Measurements from ENCODE around the gene WDR89. TPM values are rescaled to one million over a fixed set of nuclear protein-coding genes. Genes with fewer than 3 reads are reported as not detected.
"Not testable (repeated sequence)": the region's sequence is repeated elsewhere in the genome, so short reads cannot be mapped to it uniquely, and the experiment has no call there.

Gene WDR89
- total RNA-seq, 1 experiment from 2014 or later, result 14.7 TPM

GRCh38 chr14:63656194-63656593, 14.5 kb upstream of the WDR89 start:
- DNase-seq (ENCODE audit: low spot score), result no peak
- in situ Hi-C loops (cut with HindIII; ENCODE audit: low sequenced_read_pairs), result no loop called here

DNA sequence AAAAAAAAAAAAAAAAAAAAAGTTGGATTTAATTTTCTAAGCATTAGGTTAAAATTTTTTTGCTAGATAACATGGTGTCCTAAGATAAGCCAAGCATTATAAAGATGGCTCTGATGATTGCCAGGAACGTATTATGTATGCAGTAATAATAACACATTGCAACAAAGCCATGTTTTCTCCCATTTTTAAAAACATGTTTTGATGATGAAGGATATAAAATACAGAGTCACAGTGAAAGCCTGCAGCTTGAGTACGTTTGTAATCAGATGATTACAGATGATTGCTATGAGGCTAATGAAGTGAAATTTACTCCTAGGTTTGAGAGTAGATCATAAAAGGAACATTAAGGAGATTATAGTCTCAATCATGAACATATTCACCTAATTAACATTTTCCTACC, 13.3 kb upstream of the WDR89 start:
- in situ Hi-C loops (cut with HindIII; ENCODE audit: low sequenced_read_pairs), result no loop called here
- no peak for DNase-seq (ENCODE audit: low spot score)

DNA sequence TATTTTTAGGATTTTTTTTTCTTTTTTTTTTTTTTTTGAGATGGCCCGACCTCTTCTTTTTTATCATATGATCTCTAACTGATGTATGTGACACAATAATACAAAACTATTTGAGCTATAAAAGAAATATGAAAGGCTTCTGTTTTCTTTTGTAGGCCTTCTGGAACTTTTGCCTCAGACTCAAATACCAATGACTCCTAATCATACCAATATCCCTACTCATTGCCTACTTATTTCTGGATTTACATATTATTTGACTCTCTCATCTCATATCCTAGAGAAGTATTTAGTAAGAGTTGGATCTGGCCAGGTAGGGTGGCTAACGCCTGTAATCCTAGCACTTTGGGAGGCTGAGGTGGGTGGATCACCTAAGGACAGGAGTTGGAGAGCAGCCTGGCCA, 12.7 kb upstream of the WDR89 start:
- DNase-seq (ENCODE audit: low spot score), result no peak
- in situ Hi-C loops (cut with HindIII; ENCODE audit: low sequenced_read_pairs), result no loop called here

GRCh38 chr14:63652406-63652805, 10.7 kb upstream of the WDR89 start:
- no peak for DNase-seq (ENCODE audit: low spot score)
- in situ Hi-C loops (cut with HindIII; ENCODE audit: low sequenced_read_pairs), result no loop called here

GRCh38 chr14:63650256-63650952, 8.7 kb upstream of the WDR89 start:
- in situ Hi-C loops (cut with HindIII; ENCODE audit: low sequenced_read_pairs), result no loop called here
- no peak for DNase-seq (ENCODE audit: low spot score)

GRCh38 chr14:63647696-63648410, 6.2 kb upstream of the WDR89 start:
- DNase-seq (ENCODE audit: low spot score), result no peak
- in situ Hi-C loops (cut with HindIII; ENCODE audit: low sequenced_read_pairs), result no loop called here

DNA sequence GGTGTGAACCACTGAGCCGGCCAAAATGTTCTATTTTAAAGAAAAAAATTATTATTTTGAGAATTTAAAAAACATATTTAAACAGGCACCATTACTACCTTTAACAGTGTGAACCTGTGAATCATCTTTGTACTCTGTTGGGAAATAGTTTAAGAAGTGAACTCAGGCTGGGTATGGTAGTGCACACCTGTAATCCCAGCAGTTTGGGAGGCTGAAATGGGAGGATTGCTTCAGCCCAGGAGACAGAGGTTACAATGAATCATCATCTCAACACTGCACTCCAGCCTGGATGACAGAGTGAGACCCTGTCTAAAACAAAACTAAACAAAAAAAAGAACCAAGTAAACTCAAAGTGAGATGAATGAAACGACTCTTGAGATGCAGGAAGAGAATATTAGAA, 3.1 kb upstream of the WDR89 start:
- DNase-seq (ENCODE audit: low spot score), result no peak
- in situ Hi-C loops (cut with HindIII; ENCODE audit: low sequenced_read_pairs), result no loop called here

GRCh38 chr14:63642656-63643382, 1.1 kb upstream of the WDR89 start:
- in situ Hi-C loops (cut with HindIII; ENCODE audit: low sequenced_read_pairs), result no loop called here
- DNase-seq (ENCODE audit: low spot score), result no peak

DNA sequence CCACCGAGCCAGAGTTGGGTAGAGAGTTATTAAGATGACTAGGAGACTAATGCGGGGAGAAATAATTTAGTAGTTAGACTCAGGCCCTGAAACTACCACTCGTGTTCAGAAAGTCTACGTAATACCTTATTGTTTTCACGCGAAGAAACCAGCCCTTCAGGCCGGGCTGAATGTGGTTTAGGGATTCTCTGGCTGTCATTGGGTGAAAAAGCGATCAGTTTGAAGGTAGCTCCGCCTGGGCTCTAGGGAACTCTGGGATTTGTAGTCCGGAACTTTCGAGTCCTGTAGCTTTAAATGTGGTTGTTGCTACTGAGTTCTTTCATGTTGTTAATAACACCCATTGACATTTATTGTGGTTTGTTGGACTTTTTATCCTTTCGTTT, 549 bp upstream of the WDR89 start:
- in situ Hi-C loops (cut with HindIII; ENCODE audit: low sequenced_read_pairs), result no loop called here
- peak; percentile 99 for DNase-seq (ENCODE audit: low spot score)

- in situ Hi-C loops (cut with HindIII; ENCODE audit: low sequenced_read_pairs), result no loop called here
- DNase-seq (ENCODE audit: low spot score), result no peak
Measured at GRCh38 chr14:63638493-63638892, 3.2 kb downstream of the WDR89 start.

DNA sequence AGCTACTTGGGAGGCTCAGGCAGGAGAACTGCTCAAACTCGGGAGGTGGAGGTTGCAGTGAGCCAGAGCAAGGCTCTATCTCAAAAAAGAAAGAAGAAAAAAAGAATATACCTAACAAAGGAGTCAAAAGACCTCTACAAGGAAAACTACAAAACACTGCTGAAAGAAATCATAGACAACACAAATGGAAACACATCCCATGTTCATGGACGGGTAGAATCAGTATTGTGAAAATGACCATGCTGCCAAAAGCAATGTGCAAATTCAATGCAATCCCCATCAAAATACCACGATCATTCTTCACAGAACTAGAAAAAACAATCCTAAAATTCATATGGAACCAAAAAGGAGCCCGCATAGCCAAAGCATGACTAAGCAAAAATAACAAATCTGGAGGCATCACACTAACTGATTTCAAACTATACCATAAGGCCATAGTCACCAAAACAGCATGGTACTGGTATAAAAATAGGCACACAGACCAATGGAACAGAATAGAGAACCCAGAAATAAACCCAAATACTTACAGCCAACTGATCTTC, 5.5 kb downstream of the WDR89 start:
- DNase-seq (ENCODE audit: low spot score); in situ Hi-C loops (cut with HindIII; ENCODE audit: low sequenced_read_pairs): not testable (repeated sequence)

GRCh38 chr14:63633801-63634200, 7.9 kb downstream of the WDR89 start:
- in situ Hi-C loops (cut with HindIII; ENCODE audit: low sequenced_read_pairs), result no loop called here
- no peak for DNase-seq (ENCODE audit: low spot score)

DNA sequence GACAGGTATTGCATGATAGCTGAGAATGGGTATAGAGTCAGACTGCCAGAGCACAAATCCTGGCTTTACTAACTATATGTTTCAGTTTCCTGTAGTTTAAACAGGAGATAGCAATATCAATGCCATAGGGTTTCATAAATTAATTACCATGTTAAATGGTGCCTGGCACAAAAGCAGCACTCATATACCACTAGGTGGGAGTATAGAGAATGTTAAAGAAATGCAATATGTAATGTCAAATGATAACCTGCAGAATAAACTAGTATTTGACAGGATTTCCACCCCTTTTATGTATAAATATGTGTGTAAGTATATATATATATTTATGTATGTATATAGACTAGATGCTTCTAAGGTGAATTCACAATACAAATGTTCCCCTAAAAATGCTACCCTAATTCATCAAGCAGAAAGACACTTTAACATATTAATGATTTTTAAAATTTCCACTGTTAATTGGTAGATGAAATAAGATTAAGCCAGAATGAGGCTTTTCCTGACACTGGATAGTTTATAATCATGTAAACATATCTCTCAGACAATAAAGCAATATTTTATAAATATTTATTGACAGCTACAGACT, 8.6 kb downstream of the WDR89 start:
- in situ Hi-C loops (cut with HindIII; ENCODE audit: low sequenced_read_pairs), result no loop called here
- no peak for DNase-seq (ENCODE audit: low spot score)

GRCh38 chr14:63624701-63625100, 17.0 kb downstream of the WDR89 start:
- DNase-seq (ENCODE audit: low spot score), result no peak
- in situ Hi-C loops (cut with HindIII; ENCODE audit: low sequenced_read_pairs), result no loop called here

- in situ Hi-C loops (cut with HindIII; ENCODE audit: low sequenced_read_pairs), result no loop called here
- no peak for DNase-seq (ENCODE audit: low spot score)
Measured at GRCh38 chr14:63624203-63624602, 17.5 kb downstream of the WDR89 start.

- in situ Hi-C loops (cut with HindIII; ENCODE audit: low sequenced_read_pairs), result not testable (repeated sequence)
Measured at GRCh38 chr14:63621975-63622374, 19.7 kb downstream of the WDR89 start.

DNA sequence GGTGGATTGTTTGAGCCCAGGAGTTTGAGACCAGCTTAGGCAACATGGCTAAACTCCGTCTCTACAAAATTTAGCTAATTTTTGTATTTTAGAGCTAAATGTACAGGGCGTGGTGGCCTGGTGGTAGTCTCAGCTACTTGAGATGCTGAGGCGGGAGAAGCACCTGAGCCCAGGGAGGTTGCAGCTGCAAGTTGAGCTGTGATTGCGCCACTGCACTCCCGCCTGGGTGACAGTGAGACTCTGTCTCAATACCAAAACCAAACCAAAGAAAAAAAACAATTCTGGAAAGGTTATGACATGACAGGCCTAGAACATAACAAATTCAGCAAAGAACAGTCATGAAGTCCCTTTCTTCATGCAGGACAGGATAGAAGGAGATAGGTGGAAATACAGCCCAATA, 25.7 kb downstream of the WDR89 start:
- in situ Hi-C loops (cut with HindIII; ENCODE audit: low sequenced_read_pairs), result no loop called here
- no peak for DNase-seq (ENCODE audit: low spot score)

More at GRCh38 chr14:63621975-63622374, 19.7 kb downstream of the WDR89 start:
- DNase-seq (ENCODE audit: low spot score), result not testable (repeated sequence)

GRCh38 chr14:63614679-63615363, 26.9 kb downstream of the WDR89 start:
- in situ Hi-C loops (cut with HindIII; ENCODE audit: low sequenced_read_pairs), result no loop called here
- DNase-seq (ENCODE audit: low spot score), result no peak

GRCh38 chr14:63611078-63611477, 30.6 kb downstream of the WDR89 start:
- DNase-seq (ENCODE audit: low spot score), result no peak
- in situ Hi-C loops (cut with HindIII; ENCODE audit: low sequenced_read_pairs), result no loop called here

All from G401 (cell line).